Hematopoietic multipotent progenitor cell treated with erythropoietin and hydrocortisone succinate and interleukin-3 and kit ligand, for 6 days (in vitro differentiated cells): ENCODE data around the gene MARK1.
A peak's percentile ranks its signal among the peaks of the same experiment; 100 is the strongest.

Experiments used
- DNase-seq: peaks from one replicate; pipeline ENCODE4 v3.0.0-alpha.2; 2015

The MARK1 gene

GRCh38 chr1:220527908-220528678 lies at the start of gene MARK1:
MARK1 (plus strand) TSS chr1:220528136; CDS start chr1:220528823, 687 bp downstream.
- DNase-seq: no peak

GRCh38 chr1:220483700-220484099 lies 44.2 kb upstream of the MARK1 start:
- no peak for DNase-seq

- DNase-seq: no peak
These were observed 43.8 kb upstream of the MARK1 start for GRCh38 chr1:220484135-220484534.

- no peak for DNase-seq
These were observed 42.8 kb upstream of the MARK1 start for GRCh38 chr1:220485131-220485530.

- DNase-seq: no peak
These were observed 42.1 kb upstream of the MARK1 start for GRCh38 chr1:220485791-220486190.

GRCh38 chr1:220487297-220487820 lies 40.6 kb upstream of the MARK1 start:
- peak; percentile 4 for DNase-seq

- DNase-seq: no peak
These were observed 36.0 kb upstream of the MARK1 start for GRCh38 chr1:220491891-220492290.

GRCh38 chr1:220497220-220497947 lies 30.6 kb upstream of the MARK1 start:
- no peak for DNase-seq

GRCh38 chr1:220498188-220498587 lies 29.7 kb upstream of the MARK1 start:
- no peak for DNase-seq

GRCh38 chr1:220500372-220500771 lies 27.6 kb upstream of the MARK1 start:
- no peak for DNase-seq

- no peak for DNase-seq
These were observed 23.6 kb upstream of the MARK1 start for GRCh38 chr1:220504329-220504728.

- no peak for DNase-seq
These were observed 20.9 kb upstream of the MARK1 start for GRCh38 chr1:220507085-220507484.

- DNase-seq: no peak
These were observed 16.8 kb upstream of the MARK1 start for GRCh38 chr1:220511179-220511578.

GRCh38 chr1:220511785-220512184 lies 16.2 kb upstream of the MARK1 start:
- no peak for DNase-seq

- DNase-seq: no peak
These were observed 14.1 kb upstream of the MARK1 start for GRCh38 chr1:220513834-220514233.

- no peak for DNase-seq
These were observed 13.7 kb upstream of the MARK1 start for GRCh38 chr1:220514256-220514655.

GRCh38 chr1:220516014-220516721 lies 11.8 kb upstream of the MARK1 start:
- DNase-seq: no peak

- no peak for DNase-seq
These were observed 11.3 kb upstream of the MARK1 start for GRCh38 chr1:220516722-220517042.

GRCh38 chr1:220521778-220522177 lies 6.2 kb upstream of the MARK1 start:
- DNase-seq: no peak

- no peak for DNase-seq
These were observed 1.6 kb upstream of the MARK1 start for GRCh38 chr1:220526294-220526693.

- DNase-seq: no peak
These were observed 543 bp upstream of the MARK1 start for GRCh38 chr1:220527279-220527907.

- DNase-seq: no peak
These were observed 954 bp downstream of the MARK1 start for GRCh38 chr1:220528679-220529501.
